SKM-1 (cell line): ENCODE measurements around the gene SGCE.
A peak's percentile ranks its signal among the peaks of the same experiment; 100 is the strongest.

Experiments
- DNase-seq: peaks from one replicate; lab custom pipeline; 2025; ENCODE audit not compliant: unreplicated experiment; lab: John Stamatoyannopoulos, UW

Gene SGCE

DNA sequence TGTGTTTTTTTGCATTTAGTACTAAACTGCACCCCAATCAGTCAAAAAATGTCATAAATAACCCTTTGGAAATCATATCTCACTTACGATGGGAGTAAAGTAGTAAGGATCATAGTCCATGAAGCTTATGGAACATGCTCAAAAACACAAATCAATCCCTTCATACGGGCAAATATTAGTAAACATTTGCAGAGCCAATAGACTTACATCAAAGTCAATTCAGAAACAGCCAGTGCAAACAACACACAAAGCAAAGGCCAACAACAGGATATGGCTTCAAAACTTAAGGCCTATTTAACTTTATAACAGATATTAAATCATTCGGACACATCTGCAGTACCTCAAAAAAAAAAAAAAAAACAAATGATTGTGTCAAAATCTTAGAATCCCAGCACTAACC is 32.1 kb downstream of the SGCE start:
- DNase-seq, result no peak

DNA sequence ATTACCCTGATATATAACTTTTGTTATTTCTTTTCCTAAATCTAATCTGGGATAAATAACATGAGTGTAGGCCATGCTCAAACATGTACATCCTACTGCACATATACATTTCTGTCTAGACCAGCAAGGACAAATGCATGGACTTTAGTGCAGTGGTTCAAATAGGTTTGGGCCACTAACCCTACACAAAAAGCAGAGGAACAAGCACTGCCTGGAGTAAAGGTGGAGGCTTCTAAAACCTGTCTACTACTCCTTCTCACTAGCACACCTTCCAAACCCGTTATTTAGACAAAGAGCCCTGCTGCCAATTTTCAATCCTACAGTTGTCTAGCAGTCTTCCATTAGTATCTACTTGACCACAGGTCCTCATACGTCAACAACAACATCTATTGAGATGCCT is 34.8 kb downstream of the SGCE start:
- no peak for DNase-seq

DNA sequence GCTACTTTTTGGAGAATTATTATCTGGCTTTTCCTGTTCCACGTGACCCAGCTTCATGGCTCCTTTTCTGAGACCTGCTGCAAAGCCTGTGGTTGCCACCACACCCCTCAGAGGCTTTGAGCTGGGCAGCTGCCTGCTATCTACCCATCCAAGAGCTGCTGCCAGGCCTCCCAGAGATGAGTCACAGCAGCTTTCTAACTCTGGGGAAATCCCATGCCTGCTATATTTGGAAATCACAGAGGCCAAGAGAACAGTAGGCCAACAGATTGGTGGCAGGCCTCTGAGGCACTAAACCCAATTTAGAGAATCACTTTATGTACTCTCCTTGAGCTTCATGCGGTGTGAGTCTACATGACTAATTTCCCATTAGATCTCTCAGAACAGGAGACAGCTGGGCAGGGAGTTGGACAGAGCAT is 35.2 kb downstream of the SGCE start:
- peak; percentile 26 for DNase-seq

DNA sequence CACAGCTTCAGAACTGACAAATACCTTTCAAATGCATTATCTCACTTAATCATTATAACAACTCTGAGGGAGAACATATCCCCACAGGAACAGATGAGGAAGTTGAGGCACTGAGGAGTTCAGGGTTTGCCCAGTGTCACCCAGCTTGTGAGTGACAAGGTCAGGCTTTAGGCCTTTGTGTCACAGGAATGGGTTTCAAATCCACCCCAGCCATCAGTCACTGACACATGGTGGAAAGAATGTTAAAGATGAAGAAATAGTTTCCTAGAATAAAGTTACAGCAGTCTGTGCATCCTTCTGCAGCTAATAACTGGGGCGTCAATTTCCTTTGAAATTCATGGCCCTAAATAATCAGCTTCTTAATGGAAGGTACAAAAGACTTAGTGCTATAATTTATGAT is 37.8 kb downstream of the SGCE start:
- no peak for DNase-seq

DNA sequence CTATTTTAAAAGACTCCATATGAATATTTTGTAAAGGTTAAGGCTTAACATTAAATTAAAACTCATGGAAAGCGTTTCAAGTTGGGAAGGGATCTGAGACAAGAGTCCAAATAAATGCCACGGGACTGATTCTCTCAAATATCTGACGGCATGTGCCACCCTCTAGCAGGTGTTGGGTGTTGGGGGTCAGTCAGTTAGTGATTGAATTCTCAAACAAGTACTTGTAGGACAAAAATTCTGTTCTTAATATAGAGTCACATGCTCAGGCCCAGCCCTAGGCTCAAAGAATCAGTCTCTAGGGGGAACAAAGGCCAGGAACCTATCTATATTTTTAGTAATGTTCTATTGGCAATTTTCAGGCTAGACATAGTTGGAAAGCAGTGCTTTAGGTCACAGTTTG is 39.1 kb downstream of the SGCE start:
- DNase-seq, result no peak

DNA sequence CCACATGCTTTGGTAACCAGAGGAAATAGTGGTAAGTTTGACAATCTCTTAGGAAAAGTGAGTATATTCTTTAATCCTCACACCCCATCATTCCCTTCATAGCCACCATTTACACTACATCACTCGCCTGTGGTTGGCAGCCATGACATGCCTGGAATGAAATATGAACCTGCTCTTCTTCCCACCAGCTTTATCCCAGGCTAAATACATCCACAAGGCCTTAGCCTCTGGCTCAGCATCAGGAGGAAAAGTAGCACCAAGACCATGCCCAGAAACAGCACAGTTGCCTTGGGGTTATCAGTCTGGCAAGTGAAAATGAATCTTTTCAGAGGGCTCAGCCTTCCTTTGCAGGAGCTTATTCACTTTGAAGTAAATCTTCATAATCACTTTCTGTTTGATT is 40.3 kb downstream of the SGCE start:
- DNase-seq, result no peak

DNA sequence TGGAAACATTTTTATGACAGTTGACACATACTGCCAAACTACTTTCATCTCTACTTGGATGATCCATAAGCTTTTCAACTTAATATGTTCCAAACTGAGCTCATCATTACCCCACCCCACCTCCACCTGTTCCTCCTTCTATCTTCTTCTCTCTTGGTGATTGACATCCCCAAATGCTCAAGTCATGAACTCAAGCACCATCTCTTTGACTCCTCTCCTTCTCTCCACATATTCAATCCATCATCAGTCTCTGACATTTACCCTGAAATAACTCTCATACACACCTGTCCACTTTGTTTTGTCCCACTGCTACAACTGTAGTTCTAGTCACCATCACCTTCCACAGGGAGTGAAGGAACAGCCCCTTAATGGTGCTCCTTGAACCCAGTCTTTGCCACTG is 43.3 kb downstream of the SGCE start:
- no peak for DNase-seq

DNA sequence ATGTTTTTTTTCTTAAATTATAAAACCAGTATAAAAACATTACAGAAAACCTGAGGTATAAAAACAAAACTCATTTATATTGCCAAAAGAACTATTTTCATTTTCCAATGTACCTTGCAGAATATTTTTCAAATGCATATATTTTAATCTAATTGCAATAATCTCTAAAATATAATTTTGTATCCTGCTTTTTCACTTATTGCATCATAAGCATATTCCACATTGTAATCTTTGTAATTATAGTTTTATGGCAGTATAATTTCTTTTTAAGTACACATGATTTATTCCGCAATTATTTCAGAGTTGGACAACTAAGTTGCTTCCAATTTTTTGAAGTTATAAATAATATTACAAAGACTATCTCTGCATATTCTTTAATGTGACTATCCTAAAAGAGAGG is 43.7 kb downstream of the SGCE start:
- no peak for DNase-seq

DNA sequence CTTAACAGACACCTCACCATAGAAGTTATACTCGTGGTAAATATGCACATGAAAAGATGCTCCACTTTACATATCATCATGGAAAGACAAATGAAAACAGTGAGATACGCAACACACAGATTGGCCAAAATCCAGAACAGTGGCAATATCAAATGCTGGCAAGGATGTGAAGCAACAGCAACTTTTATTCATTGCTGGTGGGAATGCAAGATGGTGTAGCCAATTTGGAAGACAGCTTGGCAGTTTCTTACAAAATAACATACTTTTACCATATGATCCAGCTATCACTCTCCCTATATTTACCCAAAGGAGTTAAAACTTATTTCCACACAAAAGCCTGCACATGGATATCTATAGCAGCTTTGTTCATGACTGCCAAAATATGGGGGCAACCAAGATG is 46.4 kb downstream of the SGCE start:
- DNase-seq, result no peak

DNA sequence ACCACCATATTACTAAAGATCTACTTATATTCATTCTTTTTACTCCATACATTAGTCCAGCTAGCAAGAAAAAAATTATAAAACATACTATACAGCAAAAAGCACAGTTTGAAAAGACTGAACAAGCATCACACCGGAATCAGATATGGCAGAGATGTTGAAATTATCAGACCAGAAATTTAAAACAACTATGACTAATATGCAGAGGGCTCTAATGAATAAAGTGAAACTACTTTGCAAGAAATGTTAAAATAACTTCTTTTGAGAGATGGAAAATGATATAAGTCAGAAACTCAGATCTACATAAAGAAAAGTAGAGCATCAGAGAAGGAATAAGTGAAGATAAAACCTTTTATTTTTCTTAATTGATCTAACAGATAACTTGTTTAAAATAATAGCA is 50.9 kb downstream of the SGCE start:
- no peak for DNase-seq

DNA sequence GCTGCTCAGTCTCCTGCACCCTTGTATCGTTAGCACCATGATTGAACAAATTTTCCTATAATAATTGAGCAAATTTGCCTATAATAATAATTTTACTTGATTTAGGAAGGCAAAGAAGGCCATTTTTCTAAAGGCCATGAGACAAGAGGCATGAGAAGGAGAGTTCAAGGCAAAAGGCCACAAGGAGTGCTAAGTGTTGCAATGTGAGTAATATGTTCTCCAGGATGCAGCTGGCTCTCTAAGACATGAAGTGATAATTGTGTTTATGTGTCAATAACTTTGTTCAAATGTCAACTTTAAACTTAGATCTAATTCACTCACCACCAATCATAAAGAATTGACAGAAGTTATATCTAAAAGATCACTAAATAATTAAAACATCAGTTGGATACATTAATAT is 53.8 kb downstream of the SGCE start:
- DNase-seq, result no peak

DNA sequence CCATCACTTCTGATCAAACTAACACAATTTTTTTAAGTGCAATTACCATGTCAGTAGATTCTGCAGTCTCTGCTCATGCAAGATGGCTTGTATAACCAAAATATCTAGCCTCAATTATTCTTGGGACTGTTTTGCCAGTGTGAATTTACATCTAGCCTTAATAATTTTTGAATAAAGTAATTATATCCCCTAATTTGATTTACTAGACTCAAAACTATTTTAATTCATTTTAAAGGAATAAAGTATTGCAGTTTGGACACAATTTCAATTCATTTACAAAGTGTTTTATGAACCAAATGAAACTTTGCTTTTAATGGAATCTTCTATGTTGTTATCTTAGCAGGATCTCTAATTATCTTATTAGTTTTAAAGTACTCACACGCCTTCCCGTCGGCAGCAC is 55.7 kb downstream of the SGCE start:
- DNase-seq, result no peak

DNA sequence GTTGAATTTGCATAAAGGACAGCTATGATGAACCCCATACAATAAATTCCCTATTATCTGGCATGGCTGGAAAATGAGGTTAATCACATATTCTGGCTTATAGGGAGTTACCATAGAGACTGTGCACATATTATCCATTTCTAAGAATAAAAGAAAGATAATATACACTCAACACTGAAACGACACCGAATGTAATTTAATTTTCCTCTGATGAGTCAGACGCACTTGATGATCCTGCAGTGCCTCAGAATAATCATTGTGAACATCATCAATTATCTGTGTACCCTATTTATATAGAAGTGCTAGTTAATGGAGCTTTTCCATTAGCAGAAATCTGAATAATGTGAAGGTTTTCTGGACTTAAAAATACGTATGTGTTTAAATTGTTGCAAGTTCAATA is 60.2 kb downstream of the SGCE start:
- DNase-seq, result no peak

DNA sequence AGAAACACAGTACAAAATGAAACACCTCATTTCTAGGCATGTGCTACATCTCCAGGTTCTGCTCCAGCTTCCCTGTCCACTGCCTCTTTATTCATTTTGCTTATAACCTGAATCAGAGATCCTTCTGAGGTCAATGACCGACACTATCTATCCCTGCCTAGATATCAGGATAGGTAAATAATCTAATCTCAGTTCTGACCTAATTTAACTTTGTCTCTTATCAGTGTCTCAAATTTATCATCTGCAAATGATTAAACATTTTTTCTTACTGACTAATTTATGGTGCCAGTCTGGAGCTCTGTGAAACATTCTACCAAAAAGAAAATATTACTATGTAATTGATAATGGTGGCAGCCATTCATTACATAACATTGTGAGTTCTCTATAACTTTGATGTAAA is 61.1 kb downstream of the SGCE start:
- DNase-seq, result no peak

DNA sequence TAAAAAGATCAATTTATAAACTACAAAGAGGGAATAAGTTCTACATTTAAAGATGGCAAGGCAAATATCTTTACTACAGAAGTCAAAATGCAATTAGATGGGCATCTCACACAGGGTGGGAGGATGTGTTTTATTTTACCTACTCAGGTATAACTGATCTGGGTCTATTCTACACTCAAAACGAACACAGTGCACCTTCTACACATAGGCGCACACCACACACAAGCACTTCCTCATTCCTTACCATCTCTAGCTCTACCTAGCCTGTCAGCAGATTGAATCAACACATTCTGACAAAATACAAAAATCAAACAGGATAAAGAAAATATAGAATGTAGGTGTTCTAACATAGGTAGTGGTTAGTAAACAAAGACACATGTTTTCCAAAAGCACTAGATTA is 64.8 kb downstream of the SGCE start:
- no peak for DNase-seq

DNA sequence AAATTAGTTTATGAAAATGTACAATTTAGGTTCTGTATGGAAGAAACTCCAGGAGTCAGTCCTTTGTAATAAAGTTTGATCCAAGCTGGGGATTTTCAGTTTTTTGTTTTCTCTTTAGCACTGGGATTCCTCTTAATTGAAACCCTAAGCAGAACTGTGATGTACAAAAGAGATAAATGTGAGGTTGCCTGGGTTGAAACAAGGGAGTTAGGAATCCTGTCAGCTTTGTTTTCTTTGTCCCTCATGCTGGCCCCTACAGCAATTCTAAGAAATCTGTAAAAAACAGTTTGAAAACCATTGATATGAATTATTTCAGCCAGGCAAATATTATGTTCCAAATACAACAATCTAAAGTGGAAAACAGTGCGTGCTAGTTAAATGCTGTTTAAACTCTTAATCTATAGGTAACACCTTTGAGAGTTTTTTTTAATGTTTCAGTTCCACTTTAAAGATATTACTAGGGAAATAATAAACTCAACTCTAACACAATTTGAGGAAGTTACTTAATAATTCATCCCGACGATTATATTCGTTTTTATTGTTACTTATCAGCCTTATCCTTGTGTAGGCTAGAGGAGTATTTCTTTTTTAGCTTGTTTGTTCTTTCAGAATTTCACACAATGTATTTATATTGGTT is 65.3 kb downstream of the SGCE start:
- no peak for DNase-seq

DNA sequence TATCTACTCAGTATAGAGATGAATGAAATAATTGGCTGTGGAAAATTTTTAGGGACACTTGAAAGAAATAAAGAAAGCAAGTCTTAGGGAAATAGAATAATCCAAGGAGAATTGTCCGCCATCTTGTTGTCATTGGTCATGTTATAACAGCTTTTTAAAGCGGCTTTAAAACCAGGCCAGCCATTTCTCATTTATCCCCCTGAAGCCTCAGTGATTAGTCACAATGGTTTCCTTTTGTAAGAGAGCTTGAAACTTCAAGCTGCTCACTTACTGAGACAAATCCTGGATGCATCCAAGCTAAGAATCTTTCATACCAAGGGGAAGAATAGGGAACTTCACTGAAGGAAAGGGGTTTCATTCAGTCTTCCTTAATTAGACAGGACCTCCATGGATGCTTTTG is 67.9 kb downstream of the SGCE start:
- DNase-seq, result no peak

DNA sequence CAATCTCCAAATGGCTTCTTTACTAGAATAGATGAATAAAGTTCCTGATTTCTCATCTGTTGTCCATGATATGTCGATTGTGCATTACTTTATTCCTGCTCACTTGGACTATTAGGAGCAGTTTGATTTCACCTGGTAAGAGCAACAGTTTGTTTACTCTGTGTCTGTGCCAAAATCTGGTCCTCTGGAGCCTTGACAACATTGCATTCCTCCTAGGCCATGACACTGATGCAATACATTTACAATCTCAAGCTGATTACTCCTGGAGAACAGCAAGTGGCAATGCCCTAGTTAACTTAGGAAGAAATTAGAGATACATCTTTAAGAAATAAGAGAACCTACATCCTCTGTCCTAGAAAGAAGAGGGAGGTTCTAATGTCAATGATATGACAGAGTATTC is 71.8 kb downstream of the SGCE start:
- DNase-seq, result no peak

DNA sequence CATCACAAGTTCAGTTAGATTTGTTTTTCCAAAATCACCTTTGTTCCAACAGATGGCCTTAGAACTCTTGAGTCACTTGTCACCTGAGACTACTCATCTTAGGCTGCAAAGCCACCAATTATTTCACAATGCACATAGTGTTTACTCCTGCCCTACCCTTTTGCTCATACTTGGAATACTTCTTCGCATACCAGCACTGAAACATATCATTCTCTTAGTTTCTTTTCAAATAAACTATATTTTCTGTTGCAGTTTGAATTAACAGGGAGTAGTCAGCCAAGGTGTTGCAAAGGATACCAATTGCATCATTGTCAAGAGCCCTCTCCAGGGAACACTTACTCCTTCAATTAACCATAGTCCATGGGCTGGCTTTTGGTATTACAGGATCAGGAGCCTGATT is 75.3 kb downstream of the SGCE start:
- DNase-seq, result no peak

DNA sequence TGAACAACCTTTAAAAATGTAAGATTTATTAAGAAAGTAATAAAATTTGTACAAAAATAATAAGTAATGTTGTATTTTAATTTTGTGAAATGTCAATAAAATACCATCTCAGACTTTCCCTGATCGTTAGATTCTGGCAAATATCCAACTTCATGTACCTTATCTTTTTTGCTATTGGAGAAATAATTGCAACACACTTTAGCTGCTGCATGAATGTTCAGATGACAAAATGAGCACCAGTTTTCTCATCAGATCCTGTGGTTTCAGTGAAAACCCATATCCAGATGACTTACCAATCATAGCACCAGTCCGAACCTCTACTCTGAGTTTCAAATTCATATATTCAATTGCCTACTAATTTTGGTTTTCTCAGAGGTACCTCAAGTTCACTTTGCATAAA is 76.5 kb downstream of the SGCE start:
- no peak for DNase-seq

DNA sequence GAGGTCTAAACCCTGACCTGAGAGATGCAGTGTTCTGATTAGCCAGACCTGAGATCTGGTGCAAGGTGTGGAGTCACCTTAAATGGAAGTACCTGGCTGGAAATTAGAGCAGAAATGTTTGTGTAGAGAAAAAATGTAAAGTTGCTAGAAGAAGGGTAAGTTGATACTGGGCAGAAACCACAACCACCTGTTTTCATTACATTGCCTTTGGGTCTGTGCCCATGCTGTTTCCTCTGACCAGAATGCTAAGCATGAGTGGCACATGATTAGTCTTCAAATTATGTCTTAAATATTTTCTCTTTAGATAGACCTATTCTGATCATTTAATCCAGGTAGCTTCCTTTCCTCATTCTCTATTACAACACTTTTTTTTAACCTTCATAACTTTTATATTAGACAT is 77.3 kb downstream of the SGCE start:
- DNase-seq, result no peak

DNA sequence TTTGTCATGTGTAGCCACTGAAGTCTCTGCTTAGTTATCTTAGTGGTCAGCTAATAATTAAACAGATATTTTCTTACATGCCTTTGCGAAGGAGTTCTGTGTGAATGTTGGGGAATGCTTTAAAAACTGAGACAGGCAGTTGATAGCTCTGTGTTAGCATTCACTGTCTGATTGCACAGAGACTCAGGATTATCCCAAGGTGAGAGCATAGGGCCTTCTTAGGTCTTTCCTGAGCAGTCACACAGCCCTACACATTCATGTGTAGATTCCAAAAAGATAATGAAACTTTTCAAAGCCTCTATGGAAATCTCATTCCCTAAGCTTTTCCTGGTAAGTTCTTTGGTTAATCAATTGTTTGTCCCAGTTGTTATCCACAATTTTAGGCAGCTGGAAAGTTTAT is 78.6 kb downstream of the SGCE start:
- DNase-seq, result no peak

DNA sequence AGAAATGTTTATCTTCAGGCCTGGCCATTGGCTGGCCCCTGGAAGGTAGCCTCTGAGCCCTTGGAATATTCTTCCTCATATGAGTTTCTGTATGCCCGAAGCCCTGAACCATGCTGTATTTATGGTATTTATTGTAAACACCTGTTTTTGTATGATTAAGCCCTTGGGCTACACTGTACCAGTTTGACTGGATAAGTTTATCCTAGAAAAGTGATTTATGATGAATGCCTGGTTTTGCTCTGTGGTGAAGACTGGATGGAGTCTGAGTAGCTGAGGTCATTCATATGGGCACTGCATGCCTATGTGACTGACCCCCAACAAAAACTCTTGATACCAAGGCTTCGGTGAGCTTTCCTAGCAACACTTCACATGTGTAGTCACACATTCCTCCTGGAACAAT is 79.6 kb downstream of the SGCE start:
- DNase-seq, result no peak

DNA sequence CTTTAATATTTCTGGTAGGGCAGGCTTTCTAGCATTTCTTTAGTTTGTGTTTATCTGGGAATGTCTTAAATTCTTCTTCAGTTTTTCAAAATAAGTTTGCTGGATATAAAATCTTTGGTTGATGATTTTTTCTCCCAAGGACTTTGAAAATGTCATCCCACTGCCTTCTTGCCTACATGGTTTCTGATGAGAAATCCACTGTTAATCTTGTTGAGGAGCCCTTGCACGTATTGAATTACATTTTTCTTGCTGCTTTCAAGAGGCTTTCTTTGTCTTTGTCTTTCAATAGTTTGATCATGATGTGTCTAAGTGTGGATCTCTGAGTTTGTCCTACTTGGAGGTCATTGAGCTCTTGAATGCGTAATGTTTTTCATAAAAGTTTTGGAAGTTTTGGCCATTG is 80.3 kb downstream of the SGCE start:
- DNase-seq, result no peak
